MCF 10A (cell line): ENCODE measurements around the gene ZSWIM7. TPM values are rescaled to one million over a fixed set of nuclear protein-coding genes. Genes with fewer than 3 reads are reported as not detected.
A peak's percentile ranks its signal among the peaks of the same experiment; 100 is the strongest.
"Not testable (repeated sequence)": the region's sequence is repeated elsewhere in the genome, so short reads cannot be mapped to it uniquely, and the experiment has no call there.

ENCODE experiments used
- BruUV-seq: library from RNA; stranded (reverse); fragments of 400-500 nt; replicated peaks from 2 replicates; lab custom pipeline; 2021; lab: Mats Ljungman, UMichigan
- CTCF ChIA-PET: fragments of 300-600 bp; sonication (Branson Sonifier 250); formaldehyde crosslinking; extraction: SDS; loops from one replicate; lab custom pipeline; 2021; ENCODE audit warnings: antibody characterized with exemption, inconsistent platforms; lab: Yijun Ruan, JAX
- POLR2A ChIA-PET: fragments of 300-600, 350-650 bp; sonication (Branson Sonifier 250); formaldehyde crosslinking; extraction: SDS; loops from one replicate; lab custom pipeline; 2020; ENCODE audit warnings: antibody characterized with exemption, inconsistent platforms; lab: Yijun Ruan, JAX
- DNase-seq: peaks from one replicate; pipeline ENCODE4 v3.0.0-alpha.2; 2018; ENCODE audit not compliant: unreplicated experiment
- H3K27ac Mint-ChIP-seq: one replicate; pipeline ENCODE4 v1.8.0; 2022; ENCODE audit warnings: mild to moderate bottlenecking, low read depth, mixed read lengths; ENCODE audit not compliant: unreplicated experiment
- H3K27me3 Mint-ChIP-seq: one replicate; pipeline ENCODE4 v1.8.0; 2022; ENCODE audit warnings: mixed read lengths; ENCODE audit not compliant: insufficient read depth, unreplicated experiment
- H3K36me3 Mint-ChIP-seq: one replicate; pipeline ENCODE4 v1.8.0; 2022; ENCODE audit warnings: mild to moderate bottlenecking, moderate library complexity, mixed read lengths; ENCODE audit not compliant: insufficient read depth, unreplicated experiment
- H3K4me1 Mint-ChIP-seq: one replicate; pipeline ENCODE4 v1.8.0; 2022; ENCODE audit warnings: mixed read lengths; ENCODE audit not compliant: insufficient read depth, unreplicated experiment
- H3K4me3 Mint-ChIP-seq: one replicate; pipeline ENCODE4 v1.8.0; 2022; ENCODE audit warnings: mild to moderate bottlenecking, moderate library complexity, mixed read lengths; ENCODE audit not compliant: unreplicated experiment
- H3K9me3 Mint-ChIP-seq: one replicate; pipeline ENCODE4 v1.8.0; 2022; ENCODE audit warnings: mixed read lengths; ENCODE audit not compliant: unreplicated experiment
- CTCF ChIP-seq: fragments of 200-600 bp; IDR thresholded peaks from one replicate; pipeline ENCODE4 v1.8.0; 2022; ENCODE audit warnings: antibody characterized with exemption, mild to moderate bottlenecking; ENCODE audit not compliant: unreplicated experiment
- intact Hi-C: fragments of 100-400 bp; cut with micrococcal nuclease; formaldehyde crosslinking; loops from 2 replicates; pipeline ENCODE4 v1.14.1; 2022
- total RNA-seq: library from RNA; stranded (reverse); gene quantifications from 2 replicates; pipeline ENCODE4 v1.2.3, GENCODE V29; 2022

ZSWIM7 gene
- total RNA-seq, 1 experiment from 2014 or later = 44.1 TPM

- H3K4me3 Mint-ChIP-seq = peak overlapping the region; percentile 67
- TF ChIP-seq CTCF = no peak
- no peak for DNase-seq
- H3K27ac Mint-ChIP-seq = no peak overlapping the region
- no peaks in the 10 kb centered on the region for H3K9me3 Mint-ChIP-seq
- no TSS peak for BruUV-seq
- CTCF ChIA-PET = interaction anchor here (0.5 to 4.3 kb wide), 12 partner anchors 10 to 332 kb away, joined by 3 to 40 read pairs (median 4); partner anchors contain the start of genes TTC19 and ZSWIM7
- no peaks in the 10 kb centered on the region for H3K27me3 Mint-ChIP-seq
- peaks cover 5% of the 10 kb centered on the region for H3K36me3 Mint-ChIP-seq
- H3K4me1 Mint-ChIP-seq = peaks cover 31% of the 10 kb centered on the region
- POLR2A ChIA-PET = interaction anchor here (6.0 to 7.9 kb wide), 3 partner anchors 15 to 53 kb away, joined by 51 to 134 read pairs (median 63); partner anchors contain the start of genes TTC19 and ZSWIM7
- intact Hi-C loops = no loop called here
Measured at GRCh38 chr17:15943971-15944758, 55.3 kb downstream of the ZSWIM7 start.

GRCh38 chr17:15942207-15942833 is 57.2 kb downstream of the ZSWIM7 start:
- Mint-ChIP-seq H3K4me1 (peaks cover 23% of the 10 kb centered on the region), H3K9me3 (no peaks in the 10 kb centered on the region), H3K27me3 (no peaks in the 10 kb centered on the region), H3K36me3 (peaks cover 4% of the 10 kb centered on the region), H3K27ac (no peak overlapping the region), H3K4me3 (no peak overlapping the region)
- CTCF ChIA-PET = interaction anchor here (4.3 kb wide), 1 partner anchor 55 kb away, joined by 40 read pairs; the partner anchor contains the start of genes TTC19 and ZSWIM7
- intact Hi-C loops = no loop called here
- TF ChIP-seq CTCF = no peak
- peak; percentile 27 for DNase-seq
- POLR2A ChIA-PET = interaction anchor here (1.0 to 7.9 kb wide), 3 partner anchors 9 to 26 kb away, joined by 3 to 51 read pairs (median 4); no protein-coding TSS in a partner anchor
- no TSS peak for BruUV-seq

GRCh38 chr17:15941781-15942180 is 57.7 kb downstream of the ZSWIM7 start:
- no TSS peak for BruUV-seq
- peak; percentile 63 for DNase-seq
- Mint-ChIP-seq H3K27me3 (no peaks in the 10 kb centered on the region), H3K27ac (no peak overlapping the region), H3K36me3 (no peaks in the 10 kb centered on the region), H3K4me3 (no peak overlapping the region), H3K9me3 (no peaks in the 10 kb centered on the region), H3K4me1 (peaks cover 18% of the 10 kb centered on the region)
- CTCF ChIA-PET = no interaction called here
- intact Hi-C loops = no loop called here
- POLR2A ChIA-PET = interaction anchor here (1.0 to 7.9 kb wide), 4 partner anchors 9 to 57 kb away, joined by 3 to 51 read pairs (median 4); partner anchors contain the start of genes TTC19 and ZSWIM7
- no peak for TF ChIP-seq CTCF

- H3K36me3 Mint-ChIP-seq, intact Hi-C loops, BruUV-seq, H3K9me3 Mint-ChIP-seq, H3K27me3 Mint-ChIP-seq, H3K27ac Mint-ChIP-seq, DNase-seq, H3K4me1 Mint-ChIP-seq, H3K4me3 Mint-ChIP-seq: not testable (repeated sequence)
- ChIA-PET CTCF (interaction anchor here (0.6 kb wide), 1 partner anchor 1091 kb away, joined by 3 read pairs; no protein-coding TSS in a partner anchor), POLR2A (interaction anchor here (1.0 to 1.1 kb wide), 2 partner anchors 14 to 63 kb away, joined by 4 to 5 read pairs; partner anchors contain the start of genes TTC19 and ZSWIM7)
Measured at GRCh38 chr17:15936481-15936880, 63.0 kb downstream of the ZSWIM7 start.
